CD8-positive, alpha-beta memory T cell (primary cell): Measurements from ENCODE around the gene INPPL1. TPM values are rescaled to one million over a fixed set of nuclear protein-coding genes. Genes with fewer than 3 reads are reported as not detected.
A peak's percentile ranks its signal among the peaks of the same experiment; 100 is the strongest.

Experiments
- CTCF ChIA-PET: fragments of 350-600 bp; sonication (Branson Sonifier 250); formaldehyde crosslinking; loops from one replicate; lab custom pipeline; 2021; ENCODE audit warnings: antibody characterized with exemption; lab: Charles Lee
- POLR2A ChIA-PET: fragments of 350-600 bp; sonication (Branson Sonifier 250); formaldehyde crosslinking; loops from one replicate; lab custom pipeline; 2021; ENCODE audit warnings: antibody characterized with exemption; lab: Charles Lee
- DNase-seq, 5 donors: peaks; one replicate each; pipeline versions ENCODE4 v3.0.0 to v3.0.0-alpha.2; 2020 to 2022; ENCODE audit warnings: mixed read lengths in 1 of 5
- H3K27ac ChIP-seq: one replicate; pipeline ENCODE4 v1.7.0; 2013; ENCODE audit warnings: low read depth, mild to moderate bottlenecking, low read length, moderate library complexity
- H3K27me3 ChIP-seq: 2 replicates; pipeline ENCODE4 v1.7.0; 2013; ENCODE audit warnings: low read length, mild to moderate bottlenecking; ENCODE audit not compliant: insufficient read depth, poor library complexity, severe bottlenecking
- H3K36me3 ChIP-seq: 2 replicates; pipeline ENCODE4 v1.7.0; 2013; ENCODE audit warnings: mild to moderate bottlenecking, low read length, moderate library complexity; ENCODE audit not compliant: insufficient read depth
- H3K4me1 ChIP-seq: 2 replicates; pipeline ENCODE4 v1.7.0; 2013; ENCODE audit warnings: mild to moderate bottlenecking, low read length, moderate library complexity; ENCODE audit not compliant: insufficient read depth
- H3K4me3 ChIP-seq: 2 replicates; pipeline ENCODE4 v1.7.0; 2013; ENCODE audit warnings: mild to moderate bottlenecking, low read length
- H3K9me3 ChIP-seq: 2 replicates; pipeline ENCODE4 v1.7.0; 2013; ENCODE audit warnings: mild to moderate bottlenecking, low read length
- H3K27ac Mint-ChIP-seq, 8 donors: one replicate each; pipeline ENCODE4 v1.8.0; 2020 to 2021; ENCODE audit warnings: mixed read lengths in 8 of 8, mild to moderate bottlenecking in 6 of 8, inconsistent platforms in 3 of 8, moderate library complexity in 3 of 8
- H3K27me3 Mint-ChIP-seq, 2 donors: one replicate each; pipeline ENCODE4 v1.8.0; 2020 to 2021; ENCODE audit warnings: mixed read lengths in 2 of 2, mild to moderate bottlenecking in 1 of 2, moderate library complexity in 1 of 2
- H3K36me3 Mint-ChIP-seq, 3 donors: one replicate each; pipeline ENCODE4 v1.8.0; 2020 to 2021; ENCODE audit warnings: mixed read lengths in 3 of 3, inconsistent platforms in 1 of 3, mild to moderate bottlenecking in 1 of 3
- H3K4me1 Mint-ChIP-seq, 3 donors: one replicate each; pipeline ENCODE4 v1.8.0; 2020 to 2021; ENCODE audit warnings: mixed read lengths in 3 of 3, inconsistent platforms in 1 of 3, mild to moderate bottlenecking in 1 of 3
- H3K4me3 Mint-ChIP-seq, 7 donors: one replicate each; pipeline ENCODE4 v1.8.0; 2020 to 2021; ENCODE audit warnings: mixed read lengths in 7 of 7, mild to moderate bottlenecking in 6 of 7, moderate library complexity in 4 of 7, inconsistent platforms in 2 of 7
- H3K9me3 Mint-ChIP-seq, 5 donors: one replicate each; pipeline ENCODE4 v1.8.0; 2020 to 2022; ENCODE audit warnings: mixed read lengths in 5 of 5, mild to moderate bottlenecking in 3 of 5, moderate library complexity in 2 of 5, inconsistent platforms in 1 of 5
- polyA plus RNA-seq: library from polyadenylated mRNA; unstranded; fragments of 300-500 nt; fragmentation: Illumina TruSeq; gene quantifications from one replicate; pipeline ENCODE4 v1.2.3, GENCODE V29; 2021
- total RNA-seq, 2 experiments: library from RNA; stranded (reverse); gene quantifications; one replicate each; pipeline ENCODE4 v1.2.3, GENCODE V29; 2021

The INPPL1 gene
- total and polyA plus RNA-seq, 3 experiments from 2014 or later, result 11.3 to 103 (median 97.2) TPM

GRCh38 chr11:72239313-72239848, 14.8 kb downstream of the INPPL1 start:
- H3K4me1 Mint-ChIP-seq, result peaks cover 21 to 34% (median 28%) of the 10 kb centered on the region in 3 donors
- POLR2A ChIA-PET, result no interaction called here
- CTCF ChIA-PET, result no interaction called here
- H3K4me3 Mint-ChIP-seq, result peak overlapping the region in 5 of 7 donors; percentile 56 to 88 (median 58)
- Histone ChIP-seq H3K36me3 (peaks cover 4% of the 10 kb centered on the region), H3K4me1 (peaks cover 11% of the 10 kb centered on the region), H3K9me3 (no peaks in the 10 kb centered on the region), H3K27ac (no peak overlapping the region), H3K27me3 (peaks cover 33% of the 10 kb centered on the region), H3K4me3 (no peak overlapping the region)
- DNase-seq, result peak in 1 of 5 donors; percentile 49
- peaks cover 33 to 40% of the 10 kb centered on the region in 2 donors for H3K27me3 Mint-ChIP-seq
- H3K9me3 Mint-ChIP-seq, result peaks cover 0 to 2% (median 0%) of the 10 kb centered on the region in 5 donors
- peaks cover 2 to 32% (median 9%) of the 10 kb centered on the region in 3 donors for H3K36me3 Mint-ChIP-seq
- H3K27ac Mint-ChIP-seq, result no peak overlapping the region

GRCh38 chr11:72239849-72240460, 15.4 kb downstream of the INPPL1 start:
- Mint-ChIP-seq H3K4me1 (peaks cover 27 to 40% (median 30%) of the 10 kb centered on the region in 3 donors), H3K36me3 (peaks cover 0 to 26% (median 4%) of the 10 kb centered on the region in 3 donors), H3K9me3 (peaks cover 0 to 2% (median 0%) of the 10 kb centered on the region in 5 donors), H3K4me3 (peak overlapping the region in 5 of 7 donors; percentile 45 to 76 (median 71)), H3K27me3 (peaks cover 38 to 40% of the 10 kb centered on the region in 2 donors), H3K27ac (peak overlapping the region in 1 of 8 donors; percentile 13)
- Histone ChIP-seq H3K27ac (no peak overlapping the region), H3K9me3 (no peaks in the 10 kb centered on the region), H3K36me3 (peaks cover 3% of the 10 kb centered on the region), H3K4me1 (peaks cover 11% of the 10 kb centered on the region), H3K27me3 (peaks cover 39% of the 10 kb centered on the region), H3K4me3 (no peak overlapping the region)
- ChIA-PET CTCF (no interaction called here), POLR2A (interaction anchor here (0.6 kb wide), 1 partner anchor 14 kb away, joined by 3 read pairs; no protein-coding TSS in a partner anchor)
- peak in 1 of 5 donors; percentile 40 for DNase-seq

- Histone ChIP-seq H3K9me3 (no peaks in the 10 kb centered on the region), H3K27ac (no peak overlapping the region), H3K27me3 (peaks cover 46% of the 10 kb centered on the region), H3K36me3 (peaks cover 3% of the 10 kb centered on the region), H3K4me3 (no peak overlapping the region), H3K4me1 (peaks cover 11% of the 10 kb centered on the region)
- H3K9me3 Mint-ChIP-seq, result peaks cover 0 to 2% (median 0%) of the 10 kb centered on the region in 5 donors
- peaks cover 27 to 40% (median 30%) of the 10 kb centered on the region in 3 donors for H3K4me1 Mint-ChIP-seq
- no peak for DNase-seq
- H3K4me3 Mint-ChIP-seq, result peak overlapping the region in 5 of 7 donors; percentile 45 to 76 (median 71)
- ChIA-PET CTCF (no interaction called here), POLR2A (interaction anchor here (0.6 to 1.4 kb wide), 3 partner anchors 14 to 18 kb away, joined by 3 to 8 read pairs (median 3); no protein-coding TSS in a partner anchor)
- peaks cover 0 to 20% (median 4%) of the 10 kb centered on the region in 3 donors for H3K36me3 Mint-ChIP-seq
- peak overlapping the region in 2 of 8 donors; percentile 13 to 75 for H3K27ac Mint-ChIP-seq
- H3K27me3 Mint-ChIP-seq, result peaks cover 39 to 40% of the 10 kb centered on the region in 2 donors
Observed at GRCh38 chr11:72240461-72241290, 16.1 kb downstream of the INPPL1 start.

GRCh38 chr11:72241291-72241781, 16.8 kb downstream of the INPPL1 start:
- Histone ChIP-seq H3K9me3 (no peaks in the 10 kb centered on the region), H3K27ac (no peak overlapping the region), H3K36me3 (peaks cover 3% of the 10 kb centered on the region), H3K27me3 (peaks cover 53% of the 10 kb centered on the region), H3K4me3 (no peak overlapping the region), H3K4me1 (peaks cover 11% of the 10 kb centered on the region)
- H3K36me3 Mint-ChIP-seq, result peaks cover 0 to 15% (median 4%) of the 10 kb centered on the region in 3 donors
- POLR2A ChIA-PET, result interaction anchor here (0.7 to 1.4 kb wide), 2 partner anchors 15 to 18 kb away, joined by 3 to 8 read pairs; no protein-coding TSS in a partner anchor
- peaks cover 39 to 40% of the 10 kb centered on the region in 2 donors for H3K27me3 Mint-ChIP-seq
- CTCF ChIA-PET, result no interaction called here
- peaks cover 0 to 2% (median 0%) of the 10 kb centered on the region in 5 donors for H3K9me3 Mint-ChIP-seq
- peak overlapping the region in 2 of 7 donors; percentile 27 to 71 for H3K4me3 Mint-ChIP-seq
- no peak for DNase-seq
- peaks cover 27 to 40% (median 30%) of the 10 kb centered on the region in 3 donors for H3K4me1 Mint-ChIP-seq
- no peak overlapping the region for H3K27ac Mint-ChIP-seq

GRCh38 chr11:72242141-72242540, 17.6 kb downstream of the INPPL1 start:
- no peak overlapping the region for H3K4me3 Mint-ChIP-seq
- DNase-seq, result no peak
- POLR2A ChIA-PET, result interaction anchor here (0.6 kb wide), 1 partner anchor 146 kb away, joined by 3 read pairs; no protein-coding TSS in a partner anchor
- peaks cover 0 to 7% (median 2%) of the 10 kb centered on the region in 3 donors for H3K36me3 Mint-ChIP-seq
- H3K4me1 ChIP-seq, result peaks cover 11% of the 10 kb centered on the region
- H3K9me3 Mint-ChIP-seq, result peaks cover 0 to 2% (median 0%) of the 10 kb centered on the region in 5 donors
- peak overlapping the region in 1 of 8 donors; percentile 62 for H3K27ac Mint-ChIP-seq
- peaks cover 39 to 40% of the 10 kb centered on the region in 2 donors for H3K27me3 Mint-ChIP-seq
- CTCF ChIA-PET, result no interaction called here
- H3K27me3 ChIP-seq, result peaks cover 59% of the 10 kb centered on the region
- no peak overlapping the region for H3K4me3 ChIP-seq
- no peak overlapping the region for H3K27ac ChIP-seq
- H3K36me3 ChIP-seq, result peaks cover 3% of the 10 kb centered on the region
- peaks cover 27 to 40% (median 30%) of the 10 kb centered on the region in 3 donors for H3K4me1 Mint-ChIP-seq
- H3K9me3 ChIP-seq, result no peaks in the 10 kb centered on the region

- peaks cover 40 to 43% of the 10 kb centered on the region in 2 donors for H3K27me3 Mint-ChIP-seq
- peaks cover 60% of the 10 kb centered on the region for H3K27me3 ChIP-seq
- H3K27ac Mint-ChIP-seq, result no peak overlapping the region
- H3K4me3 ChIP-seq, result no peak overlapping the region
- H3K9me3 Mint-ChIP-seq, result peaks cover 0 to 2% (median 0%) of the 10 kb centered on the region in 5 donors
- no peaks in the 10 kb centered on the region for H3K36me3 ChIP-seq
- ChIA-PET CTCF (interaction anchor here (1.5 kb wide), 1 partner anchor 60 kb away, joined by 3 read pairs; no protein-coding TSS in a partner anchor), POLR2A (no interaction called here)
- no peak overlapping the region for H3K27ac ChIP-seq
- H3K36me3 Mint-ChIP-seq, result peaks cover 0 to 2% (median 1%) of the 10 kb centered on the region in 3 donors
- peaks cover 11% of the 10 kb centered on the region for H3K4me1 ChIP-seq
- DNase-seq, result no peak
- H3K4me3 Mint-ChIP-seq, result peak overlapping the region in 4 of 7 donors; percentile 9 to 57 (median 38)
- peaks cover 27 to 40% (median 30%) of the 10 kb centered on the region in 3 donors for H3K4me1 Mint-ChIP-seq
- H3K9me3 ChIP-seq, result no peaks in the 10 kb centered on the region
Observed at GRCh38 chr11:72243173-72244059, 18.8 kb downstream of the INPPL1 start.

- H3K27ac Mint-ChIP-seq, result peak within 1 kb of the TSS in 1 of 8 donors; percentile 30
- DNase-seq, result no peak
- peak within 1 kb of the TSS; percentile 8 to 57 (median 35) for H3K4me3 Mint-ChIP-seq
- ChIA-PET POLR2A (no interaction called here), CTCF (no interaction called here)
- peaks cover 27 to 36% (median 27%) of the 10 kb centered on the region in 3 donors for H3K4me1 Mint-ChIP-seq
- H3K9me3 Mint-ChIP-seq, result peaks cover 0 to 2% (median 0%) of the 10 kb centered on the region in 5 donors
- H3K27ac ChIP-seq, result no peak within 1 kb of the TSS
- peaks cover 60% of the 10 kb centered on the region for H3K27me3 ChIP-seq
- H3K4me1 ChIP-seq, result peaks cover 11% of the 10 kb centered on the region
- no peak within 1 kb of the TSS for H3K4me3 ChIP-seq
- peaks cover 42% of the 10 kb centered on the region in 2 donors for H3K27me3 Mint-ChIP-seq
- H3K9me3 ChIP-seq, result no peaks in the 10 kb centered on the region
- H3K36me3 Mint-ChIP-seq, result peaks cover 0 to 1% (median 0%) of the 10 kb centered on the region in 3 donors
- no peaks in the 10 kb centered on the region for H3K36me3 ChIP-seq
Observed at GRCh38 chr11:72244060-72244360, 19.4 kb downstream of the INPPL1 start, which contains the start of gene PHOX2A. Gene PHOX2A (minus strand): TSS chr11:72244176. CDS start chr11:72244004, 172 bp downstream.
